ENCODE results near the gene NKX2-4.

GRCh38 chr20:21353236-21353635, 44.1 kb downstream of the NKX2-4 start:
- TF ChIP-seq CTCF (IDR thresholded peaks at IDR 0.05) (no peak), POLR2A (IDR thresholded peaks at IDR 0.05) (no peak)
